ENCODE measurements around the gene LRRC4B.
"Not testable (repeated sequence)": the region's sequence is repeated elsewhere in the genome, so short reads cannot be mapped to it uniquely, and the experiment has no call there.

LRRC4B gene

DNA sequence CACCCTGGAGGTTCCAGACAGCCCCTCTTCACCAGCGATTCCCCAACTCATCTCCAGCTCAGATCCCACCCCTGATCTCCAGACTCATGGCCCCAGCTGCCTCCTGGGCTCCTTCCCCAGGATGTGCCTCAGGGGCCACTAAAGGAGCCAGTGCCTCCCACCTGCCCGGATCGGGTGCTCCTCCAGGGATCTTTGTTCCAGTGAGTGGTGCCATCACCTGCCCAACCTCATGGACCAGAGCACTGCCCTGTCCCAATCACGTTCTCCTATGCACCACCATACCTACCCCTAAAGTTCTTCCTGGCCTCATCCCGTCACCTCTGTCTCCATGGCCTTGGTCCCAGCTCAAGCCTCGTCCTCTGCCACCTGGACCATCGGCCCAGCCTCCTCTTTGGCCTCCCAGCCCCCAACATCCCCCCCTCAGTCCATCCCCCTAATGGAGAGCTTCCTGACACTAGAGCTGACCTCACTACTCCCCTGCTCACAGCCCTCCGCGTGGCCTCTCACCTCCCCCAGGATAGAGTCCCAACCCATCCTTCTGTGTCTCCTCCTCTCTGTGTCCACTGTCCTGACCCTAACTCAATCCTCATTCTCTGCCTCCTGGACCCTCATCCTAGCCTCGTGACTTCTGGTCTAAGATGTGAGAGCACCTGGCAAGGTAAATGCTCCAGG lies 82.8 kb downstream of the LRRC4B start:
- DNase-seq (ENCODE audit: low read depth in 2 of 2) = no peak

- no peak for DNase-seq (ENCODE audit: low read depth in 2 of 2)
These were observed 85.3 kb downstream of the LRRC4B start for GRCh38 chr19:50482916-50483315.

GRCh38 chr19:50482271-50482855 lies 85.9 kb downstream of the LRRC4B start:
- DNase-seq (ENCODE audit: low read depth in 2 of 2) = no peak

DNA sequence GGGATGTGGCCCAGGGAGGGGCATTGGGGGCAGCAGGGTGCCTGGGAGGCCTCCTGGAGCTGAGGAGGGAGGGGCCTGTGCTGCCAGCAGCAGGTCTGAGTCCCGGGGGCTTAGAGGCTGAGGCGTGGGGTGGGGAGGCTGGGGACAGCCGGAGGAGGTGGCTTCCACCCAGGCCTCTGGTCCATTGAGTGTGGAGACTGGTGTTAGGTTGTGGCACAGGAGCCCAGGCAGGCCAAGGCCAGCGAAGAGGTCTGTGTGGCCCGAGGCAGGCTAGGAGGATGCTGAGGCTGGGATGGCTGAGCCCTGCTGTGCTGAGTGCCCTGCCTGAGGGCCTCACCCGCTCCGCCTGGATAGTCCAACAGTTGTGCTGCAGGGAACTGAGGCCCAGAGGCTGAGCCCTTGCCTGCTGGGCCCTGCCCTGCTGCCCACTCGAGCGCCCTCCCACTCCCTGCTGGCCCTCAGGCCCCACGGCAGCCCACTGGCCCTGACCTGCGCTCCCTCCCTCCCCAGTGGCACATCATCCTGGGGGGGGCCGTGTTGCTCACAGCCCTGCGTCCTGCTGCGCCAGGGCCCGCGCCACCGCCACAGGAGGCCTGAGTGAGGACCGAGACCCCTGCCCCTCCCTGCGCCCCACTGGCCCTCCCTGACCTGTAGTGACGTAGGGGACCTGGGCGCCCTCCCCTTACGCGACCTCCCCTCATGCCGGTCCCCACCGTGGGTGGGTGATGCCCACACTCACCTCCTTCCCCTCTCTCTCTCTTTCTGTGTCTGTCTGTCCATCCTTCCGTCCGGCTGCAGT lies 86.7 kb downstream of the LRRC4B start:
- no peak for DNase-seq (ENCODE audit: low read depth in 2 of 2)

DNA sequence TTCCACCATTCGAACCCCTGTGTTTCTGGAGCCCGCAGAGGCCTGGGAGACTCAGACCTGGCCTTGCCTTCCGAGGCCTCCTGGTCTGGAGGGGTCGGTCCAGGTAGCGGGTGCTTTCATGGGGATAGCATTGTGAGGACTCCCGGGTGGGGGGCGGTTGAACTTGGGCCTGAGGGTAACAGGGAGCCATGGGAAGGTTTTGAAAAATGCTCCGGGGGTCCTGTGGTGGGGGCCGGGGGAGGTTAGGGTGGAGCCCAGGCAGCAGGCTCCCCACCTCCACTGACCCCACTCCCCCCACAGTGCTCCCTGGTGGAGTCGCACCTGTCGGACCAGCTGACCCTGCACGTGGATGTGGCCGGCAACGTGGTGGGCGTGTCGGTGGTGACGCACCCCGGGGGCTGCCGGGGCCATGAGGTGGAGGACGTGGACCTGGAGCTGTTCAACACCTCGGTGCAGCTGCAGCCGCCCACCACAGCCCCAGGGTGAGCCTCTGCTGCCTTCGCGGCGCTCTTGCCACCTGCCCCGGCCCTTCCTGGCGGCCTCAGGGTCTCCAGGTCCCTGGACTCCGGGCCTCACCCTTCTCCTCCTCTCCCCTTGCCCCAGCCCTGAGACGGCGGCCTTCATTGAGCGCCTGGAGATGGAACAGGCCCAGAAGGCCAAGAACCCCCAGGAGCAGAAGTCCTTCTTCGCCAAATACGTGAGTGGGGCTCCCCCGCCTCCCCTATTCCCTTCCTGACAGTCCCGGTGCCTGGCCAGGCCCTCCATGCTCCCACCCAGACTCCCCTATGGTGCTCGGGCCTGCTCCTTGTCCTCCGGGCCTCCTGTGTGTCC lies 87.7 kb downstream of the LRRC4B start:
- DNase-seq (ENCODE audit: low read depth in 2 of 2) = no peak

DNA sequence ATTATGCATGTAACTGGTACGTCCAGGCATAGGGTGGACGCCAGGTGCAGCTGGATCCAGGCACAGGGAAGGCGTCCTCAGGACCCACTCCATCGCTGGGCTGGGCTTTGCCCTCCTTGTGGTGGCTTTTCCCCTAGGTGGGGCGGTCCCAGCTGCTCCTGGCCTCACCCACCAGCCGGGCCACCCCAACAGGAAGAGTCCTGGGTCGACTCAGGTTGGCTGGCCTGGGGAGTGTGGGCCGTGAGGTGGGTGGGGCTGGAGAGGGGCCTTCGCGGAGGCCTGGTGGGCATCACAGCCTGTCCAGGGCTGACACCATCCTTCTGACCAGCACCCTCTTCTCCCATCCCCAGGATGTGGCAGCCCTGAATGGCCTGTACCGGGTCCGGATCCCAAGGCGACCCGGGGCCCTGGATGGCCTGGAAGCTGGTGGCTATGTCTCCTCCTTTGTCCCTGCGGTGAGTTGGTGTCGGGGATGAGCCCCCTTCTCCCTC lies 88.4 kb downstream of the LRRC4B start:
- DNase-seq (ENCODE audit: low read depth in 2 of 2) = no peak

DNA sequence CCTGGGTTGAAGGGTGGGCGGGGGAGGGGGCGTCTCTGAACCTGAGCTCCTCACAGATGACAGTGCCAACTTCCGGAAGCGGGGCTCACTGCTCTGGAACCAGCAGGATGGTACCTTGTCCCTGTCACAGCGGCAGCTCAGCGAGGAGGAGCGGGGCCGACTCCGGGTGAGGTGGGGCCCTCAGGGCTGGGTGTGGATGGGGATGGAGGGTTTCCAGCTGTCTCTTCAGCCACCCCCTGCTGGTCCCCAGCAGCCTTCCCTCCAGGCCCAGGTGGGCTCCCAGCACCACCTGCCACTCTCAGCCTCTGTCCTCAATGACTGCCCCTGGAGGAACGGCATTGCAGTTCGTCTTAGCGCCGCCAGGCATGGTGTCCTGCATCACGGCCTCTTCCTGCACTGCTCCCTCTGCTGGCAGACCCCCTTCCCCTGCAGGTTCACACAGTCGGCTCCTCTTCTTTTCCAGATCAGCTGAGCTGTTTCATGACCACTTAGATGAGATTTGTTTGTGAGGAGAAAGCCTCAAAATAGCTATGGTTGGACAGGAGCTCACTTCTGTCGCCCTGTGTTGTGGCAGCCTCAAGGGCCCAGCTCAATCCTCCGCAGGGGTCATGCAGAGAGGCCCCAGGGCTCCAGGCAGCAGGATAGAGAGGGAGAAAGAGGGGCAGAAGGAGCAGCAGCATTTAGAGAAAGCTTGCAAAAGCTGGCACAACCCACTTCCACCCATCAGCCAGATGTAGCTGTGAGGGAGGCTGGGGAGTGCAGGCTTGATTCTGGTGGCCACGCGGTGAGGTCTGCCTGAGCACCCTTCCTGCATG lies 89.1 kb downstream of the LRRC4B start:
- DNase-seq (ENCODE audit: low read depth in 2 of 2) = no peak

DNA sequence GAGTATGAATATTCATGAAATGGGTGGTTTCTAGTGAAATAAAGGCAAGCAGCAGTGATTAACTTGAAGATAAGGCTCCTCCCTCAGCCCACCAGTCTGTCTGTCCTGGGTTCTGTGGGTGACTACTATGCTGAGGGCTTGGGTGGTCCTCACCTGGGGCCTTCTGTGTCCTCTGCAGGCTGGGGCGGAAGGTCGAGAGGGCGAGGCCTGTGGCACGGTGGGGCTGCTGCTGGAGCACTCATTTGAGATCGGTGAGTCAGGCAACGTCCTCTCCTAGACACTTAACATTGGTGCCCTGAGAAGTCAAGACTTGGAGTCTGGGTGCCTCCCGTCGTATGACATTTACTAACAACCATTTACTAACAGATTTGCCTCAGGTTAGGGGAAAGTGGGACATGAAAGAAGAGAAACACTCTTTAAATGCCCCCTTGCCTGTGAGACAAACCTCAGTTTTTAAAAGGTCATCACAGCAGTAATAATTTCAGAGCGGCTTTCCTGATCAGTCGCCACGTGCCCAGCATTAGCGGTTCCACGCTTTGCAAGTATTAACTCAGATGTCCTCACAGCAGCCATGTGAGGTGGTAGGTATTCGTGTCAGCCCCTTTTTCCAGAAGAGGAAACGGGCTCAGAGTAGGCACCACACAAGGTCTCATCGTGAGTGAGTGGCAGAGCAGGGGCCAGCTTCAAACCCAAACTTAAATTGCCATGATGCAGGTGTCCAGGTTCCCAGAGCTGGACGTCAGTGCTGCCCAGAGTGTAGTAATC lies 90.3 kb downstream of the LRRC4B start:
- DNase-seq (ENCODE audit: low read depth in 2 of 2) = no peak

- no peak for DNase-seq (ENCODE audit: low read depth in 2 of 2)
These were observed 91.4 kb downstream of the LRRC4B start for GRCh38 chr19:50476907-50477238.

DNA sequence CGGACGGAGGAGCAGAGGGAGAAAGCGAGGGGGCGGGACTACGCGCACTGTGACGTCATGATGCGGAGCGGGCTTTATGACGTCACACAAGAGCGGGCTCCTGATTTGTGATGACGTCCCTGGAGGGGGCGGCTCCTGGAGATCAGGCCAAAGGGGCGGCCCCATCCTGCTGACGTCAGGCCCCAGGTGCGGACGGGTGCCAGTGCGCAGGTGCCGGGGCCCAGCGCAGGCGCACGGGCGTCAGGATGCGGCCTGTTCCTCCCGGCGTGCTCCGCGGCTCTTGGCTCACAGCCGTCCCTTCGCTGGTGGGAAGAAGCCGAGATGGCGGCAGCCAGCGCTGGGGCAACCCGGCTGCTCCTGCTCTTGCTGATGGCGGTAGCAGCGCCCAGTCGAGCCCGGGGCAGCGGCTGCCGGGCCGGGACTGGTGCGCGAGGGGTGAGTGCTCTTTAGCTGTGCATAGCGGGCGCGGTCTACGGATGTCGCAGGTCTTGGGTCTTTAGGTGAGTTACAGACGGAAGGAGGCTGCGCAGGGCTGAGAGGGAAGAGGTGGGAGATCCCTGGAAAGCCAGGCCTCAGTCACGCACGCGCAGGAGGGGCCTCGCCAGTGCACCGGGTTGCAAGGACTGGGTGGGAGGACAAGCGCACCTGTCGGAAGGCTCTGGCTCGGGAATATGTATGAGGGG lies 91.9 kb downstream of the LRRC4B start, which contains the start of the genes EMC10 and GARIN5A:
Gene EMC10 (plus strand): TSS at position 284 of the 683 bp plus-strand sequence. CDS start 38 bp downstream, at position 322.
Gene GARIN5A (minus strand): TSS at position 625 of the 683 bp plus-strand sequence. CDS start 460 bp downstream, at position 165.
- peak; percentile 93 to 95 for DNase-seq (ENCODE audit: low read depth in 2 of 2)

DNA sequence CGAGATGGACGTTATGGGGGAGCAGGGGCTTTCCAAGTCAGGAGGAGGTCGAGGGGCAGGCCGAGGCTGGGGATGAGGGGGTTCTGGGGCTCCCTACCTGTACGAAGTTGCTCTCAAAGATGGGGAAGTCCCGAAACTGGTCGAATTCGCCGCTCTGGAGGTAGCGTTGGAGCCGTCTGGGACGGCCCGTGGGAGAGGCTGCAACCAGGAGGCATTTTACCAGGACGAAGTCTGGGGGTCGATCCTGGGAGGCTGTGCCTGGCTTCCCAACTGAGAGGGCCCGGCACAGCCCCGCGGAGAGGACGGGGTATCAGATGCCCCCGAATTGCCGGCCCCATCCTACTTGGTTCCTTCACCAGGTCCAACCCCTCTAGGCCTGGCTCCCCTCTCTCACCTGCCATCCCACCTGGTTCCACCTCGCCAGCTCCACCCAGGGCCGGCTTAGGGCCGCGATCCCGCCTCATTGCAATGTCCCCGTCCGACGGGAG lies 92.5 kb downstream of the LRRC4B start:
- DNase-seq (ENCODE audit: low read depth in 2 of 2) = no peak

GRCh38 chr19:50475101-50475568 lies 93.1 kb downstream of the LRRC4B start:
- no peak for DNase-seq (ENCODE audit: low read depth in 2 of 2)

DNA sequence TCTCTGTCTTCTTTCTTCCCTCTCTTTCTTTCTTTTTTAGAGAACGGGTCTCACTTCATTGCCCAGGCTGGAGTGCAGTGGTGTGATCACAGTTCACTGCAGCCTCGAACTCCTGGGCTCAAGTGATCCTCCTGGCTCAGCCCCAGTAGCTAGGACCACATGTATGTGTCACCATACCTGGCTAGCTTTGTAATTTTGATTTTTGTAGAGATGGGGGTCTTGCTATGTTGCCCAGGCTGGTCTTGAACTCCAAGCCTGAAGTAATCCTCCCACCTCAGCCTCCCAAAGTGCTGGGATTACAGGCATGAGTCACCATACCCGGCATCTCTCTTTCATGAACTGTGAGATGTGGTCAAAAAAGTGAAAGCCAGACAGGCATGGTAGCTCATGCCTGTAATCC lies 94.9 kb downstream of the LRRC4B start:
- DNase-seq (ENCODE audit: low read depth in 2 of 2) = not testable (repeated sequence)

DNA sequence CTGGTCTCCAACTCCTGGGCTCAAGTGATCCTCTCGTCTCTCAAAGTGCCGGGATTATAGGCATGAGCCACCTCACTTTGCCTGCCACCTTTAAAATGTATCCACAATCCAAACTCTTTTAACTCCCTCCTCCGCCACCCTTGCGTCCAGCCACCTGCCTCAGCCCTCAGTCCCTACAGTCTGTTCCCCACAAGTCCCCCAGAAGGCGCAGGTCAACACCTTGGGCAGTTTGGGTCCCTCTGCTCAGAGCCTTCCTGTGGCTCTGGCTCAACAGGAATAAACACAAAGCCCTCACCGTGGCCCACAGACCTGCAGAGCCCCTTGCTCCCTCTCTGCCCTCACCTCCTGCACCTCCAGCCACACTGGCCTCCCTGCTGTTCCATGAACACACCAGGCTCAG lies 99.4 kb downstream of the LRRC4B start:
- no peak for DNase-seq (ENCODE audit: low read depth in 2 of 2)

DNA sequence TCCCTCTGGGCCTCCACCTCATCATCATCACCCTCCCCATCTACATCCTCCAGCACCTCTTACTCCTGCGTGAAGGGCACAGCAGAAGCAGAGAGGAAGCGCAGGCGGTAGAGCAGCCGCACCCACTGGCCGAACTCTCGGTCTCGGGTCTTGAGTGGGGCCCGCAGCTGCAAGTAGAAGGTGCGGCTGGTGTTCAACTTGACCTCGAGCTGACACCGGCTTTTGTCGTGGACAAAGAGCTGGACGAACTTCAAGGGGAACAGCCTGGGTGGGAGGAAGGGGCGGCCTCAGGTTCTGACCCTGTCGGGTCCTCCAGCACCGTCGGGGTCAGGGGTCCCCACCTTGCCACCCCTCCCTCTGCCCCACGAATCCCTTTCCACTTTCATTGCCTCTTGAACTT lies 100.7 kb downstream of the LRRC4B start:
- DNase-seq (ENCODE audit: low read depth in 2 of 2) = no peak
